Left cardiac atrium (tissue), 4 donors: ENCODE results near the gene NUP58. TPM values are rescaled to one million over a fixed set of nuclear protein-coding genes. Genes with fewer than 3 reads are reported as not detected.

Source experiments
- ATAC-seq, 2 donors: fragments of 200-7000 bp; cut with Tn5 transposase; one replicate each; pipeline ENCODE4 v1.9.1; 2020; ENCODE audit warnings: mild to moderate bottlenecking in 2 of 2, moderate library complexity in 2 of 2
- DNase-seq: peaks from one replicate; pipeline ENCODE4 v3.0.0-alpha.2; 2020
- intact Hi-C, 2 donors: fragments of 100-400 bp; cut with DNase I; formaldehyde crosslinking; loops; one replicate each; pipeline versions ENCODE4 v1.14.1 to v1.15.1; 2022 to 2023
- long read RNA-seq: library from polyadenylated mRNA; unstranded; transcript quantifications from one replicate; pipeline ENCODE4 v2.0.0, GENCODE V29; 2021
- total RNA-seq, 2 donors: library from RNA; stranded (reverse); fragmentation: NEBNext Ultra II Directional; extraction: Animal tissue kit (Norgen Biotek cat#: 25700); gene quantifications; one replicate each; pipeline ENCODE4 v1.2.1, GENCODE V29; 2021
- donor health status: DM: no; HTN: yes; CAD: no.
- donor health status: DM: no; HTN: yes; CAD: no; lungs with severe emphysema.
- donor health status: DM: yes; HTN: yes; CAD: no.
- donor health status: Dilated cardiomyopathy.

NUP58 gene
- 10 to 100 TPM; 24.7 to 34.2 TPM for total RNA-seq
- long read RNA-seq, full-length matches to known transcripts: 25 of 31 reads
- long read RNA-seq, partial matches to known transcripts: 3 of 31 reads
- long read RNA-seq, other reads (novel, unspliced or antisense): 3 of 31 reads

GRCh38 chr13:25301347-25302113, at the start of gene NUP58:
TSS of gene NUP58 (plus strand) at chr13:25301625. CDS start at chr13:25301774, 149 bp downstream.
- intact Hi-C loops: no loop called here
- DNase-seq (peak; percentile 96), ATAC-seq (peak; percentile 100)

- DNase-seq (no peak), ATAC-seq (no peak)
- intact Hi-C loops: no loop called here
Measured at GRCh38 chr13:25252225-25252624, 49.2 kb upstream of the NUP58 start.

- ATAC-seq (no peak), DNase-seq (no peak)
- intact Hi-C loops: no loop called here
Measured at GRCh38 chr13:25252752-25253151, 48.7 kb upstream of the NUP58 start.

- no peak for DNase-seq
- no peak for ATAC-seq
- intact Hi-C loops: no loop called here
Measured at GRCh38 chr13:25253702-25254101, 47.7 kb upstream of the NUP58 start.

- ATAC-seq (no peak), DNase-seq (no peak)
- intact Hi-C loops: no loop called here
Measured at GRCh38 chr13:25262261-25262660, 39.2 kb upstream of the NUP58 start.

- DNase-seq: no peak
- intact Hi-C loops: no loop called here
- no peak for ATAC-seq
Measured at GRCh38 chr13:25266706-25267105, 34.7 kb upstream of the NUP58 start.

GRCh38 chr13:25267715-25268114, 33.7 kb upstream of the NUP58 start:
- intact Hi-C loops: no loop called here
- DNase-seq: no peak
- ATAC-seq: no peak

GRCh38 chr13:25268561-25268960, 32.9 kb upstream of the NUP58 start:
- ATAC-seq (no peak), DNase-seq (no peak)
- intact Hi-C loops: no loop called here

GRCh38 chr13:25276748-25277147, 24.7 kb upstream of the NUP58 start:
- DNase-seq: no peak
- intact Hi-C loops: no loop called here
- ATAC-seq: no peak

- DNase-seq (no peak), ATAC-seq (no peak)
- intact Hi-C loops: no loop called here
Measured at GRCh38 chr13:25280396-25280795, 21.0 kb upstream of the NUP58 start.

GRCh38 chr13:25281193-25281934, 20.1 kb upstream of the NUP58 start:
- intact Hi-C loops: no loop called here
- ATAC-seq (no peak), DNase-seq (no peak)

GRCh38 chr13:25281935-25282332, 19.5 kb upstream of the NUP58 start:
- no peak for ATAC-seq
- no peak for DNase-seq
- intact Hi-C loops: no loop called here

GRCh38 chr13:25286308-25286968, 15.0 kb upstream of the NUP58 start:
- no peak for DNase-seq
- intact Hi-C loops: no loop called here
- peak; percentile 25 to 69 for ATAC-seq

GRCh38 chr13:25286969-25287961, 14.2 kb upstream of the NUP58 start, which contains the start of gene MTMR6:
TSS of gene MTMR6 (minus strand) at chr13:25287488. CDS start at chr13:25287247, 241 bp downstream.
- intact Hi-C loops: no loop called here
- peak; percentile 97 to 98 for ATAC-seq

GRCh38 chr13:25288966-25289365, 12.5 kb upstream of the NUP58 start:
- intact Hi-C loops: no loop called here
- DNase-seq (no peak), ATAC-seq (no peak)

More at GRCh38 chr13:25286969-25287961, 14.2 kb upstream of the NUP58 start, which contains the start of gene MTMR6:
- peak; percentile 94 for DNase-seq

GRCh38 chr13:25291691-25292090, 9.7 kb upstream of the NUP58 start:
- DNase-seq (no peak), ATAC-seq (no peak)
- intact Hi-C loops: no loop called here

GRCh38 chr13:25292301-25292700, 9.1 kb upstream of the NUP58 start:
- ATAC-seq (peak in 1 of 2 donors; percentile 44), DNase-seq (no peak)
- intact Hi-C loops: no loop called here

GRCh38 chr13:25295228-25295627, 6.2 kb upstream of the NUP58 start:
- DNase-seq (no peak), ATAC-seq (no peak)
- intact Hi-C loops: no loop called here

GRCh38 chr13:25295701-25296100, 5.7 kb upstream of the NUP58 start:
- DNase-seq: no peak
- intact Hi-C loops: no loop called here
- no peak for ATAC-seq
